Small intestine (tissue), 7 donors: Measurements from ENCODE around the gene GRIK3. TPM values are rescaled to one million over a fixed set of nuclear protein-coding genes. Genes with fewer than 3 reads are reported as not detected.

Experiments used
- DNase-seq, 2 donors: peaks; one replicate each; pipeline versions ENCODE4 v3.0.0 to v3.0.0-alpha.2; 2013
- FAIRE-seq: peaks from 2 replicates; lab custom pipeline; 2012; peaks lifted over from hg19 to GRCh38; lab: Jason Lieb, UNC
- H3K27ac ChIP-seq, 3 donors: one replicate each; pipeline ENCODE4 v1.5.1; 2013; ENCODE audit warnings: low read length in 2 of 3, mild to moderate bottlenecking in 2 of 3, control low read depth in 1 of 3, inconsistent platforms in 1 of 3, low read depth in 1 of 3, moderate library complexity in 1 of 3
- H3K27me3 ChIP-seq, 3 donors: one replicate each; pipeline ENCODE4 v1.6.1; 2013; ENCODE audit warnings: low read length in 3 of 3, inconsistent platforms in 1 of 3; ENCODE audit not compliant: control insufficient read depth in 3 of 3, insufficient read depth in 3 of 3
- H3K36me3 ChIP-seq, 3 donors: one replicate each; pipeline ENCODE4 v1.6.1; 2013; ENCODE audit warnings: low read length in 3 of 3, inconsistent platforms in 1 of 3, low read depth in 1 of 3, mild to moderate bottlenecking in 1 of 3, moderate library complexity in 1 of 3; ENCODE audit not compliant: control insufficient read depth in 3 of 3, insufficient read depth in 2 of 3
- H3K4me1 ChIP-seq, 3 donors: one replicate each; pipeline ENCODE4 v1.6.1; 2013; ENCODE audit warnings: low read length in 2 of 3, inconsistent platforms in 1 of 3, low read depth in 1 of 3, mild to moderate bottlenecking in 1 of 3, moderate library complexity in 1 of 3; ENCODE audit not compliant: control insufficient read depth in 3 of 3, insufficient read depth in 2 of 3
- H3K4me3 ChIP-seq, 3 donors: one replicate each; pipeline ENCODE4 v1.5.1; 2013; ENCODE audit warnings: low read length in 3 of 3, control low read depth in 1 of 3, inconsistent platforms in 1 of 3, low read depth in 1 of 3, mild to moderate bottlenecking in 1 of 3, moderate library complexity in 1 of 3
- H3K9me3 ChIP-seq, 2 donors: one replicate each; pipeline ENCODE4 v1.6.1; 2013; ENCODE audit warnings: low read depth in 1 of 2, low read length in 1 of 2; ENCODE audit not compliant: control insufficient read depth in 2 of 2, insufficient read depth in 1 of 2
- WGBS, 3 donors: extraction: QIAGEN DNeasy Blood & Tissue Kit; methylation state at CpG; one replicate each; pipeline ENCODE4 v1.1.7; 2013; 5-methylcytosine and 5-hydroxymethylcytosine counted together
- polyA plus RNA-seq, 4 donors: library from polyadenylated mRNA; stranded (reverse) in 3 of 4; unstranded in 1 of 4; fragments of 200-250 nt in 3 of 4; fragments of 120-200 nt in 1 of 4; gene quantifications; one replicate each; pipeline versions ENCODE4 v1.2.1 to v1.2.3, GENCODE V29; 2013
- donor health status: healthy with polysubstance abuse.
- donor health status: control.
- donor health status: control.
- donor health status: Bipolar disorder and iron deficiency.
- donor health status: healthy.

The GRIK3 gene
- polyA plus RNA-seq, 4 donors: 0.81 to 1.9 TPM; not detected in 2

GRCh38 chr1:36988741-36989193 is 45.5 kb downstream of the GRIK3 start:
- FAIRE-seq (no peak), DNase-seq (no peak)
- Histone ChIP-seq H3K9me3 (no peaks in the 10 kb centered on the region), H3K27ac (no peak overlapping the region), H3K4me3 (no peak overlapping the region), H3K36me3 (no peaks in the 10 kb centered on the region), H3K4me1 (no peaks in the 10 kb centered on the region), H3K27me3 (peaks cover 0 to 3% (median 0%) of the 10 kb centered on the region in 3 donors)
- WGBS, 3 donors: 27 to 49% (median 46%) methylated on average over 12 of the region's 12 CpGs

GRCh38 chr1:36988321-36988720 is 46.0 kb downstream of the GRIK3 start:
- H3K27me3 ChIP-seq: peaks cover 0 to 3% (median 0%) of the 10 kb centered on the region in 3 donors
- H3K27ac ChIP-seq: no peak overlapping the region
- no peaks in the 10 kb centered on the region for H3K36me3 ChIP-seq
- DNase-seq: no peak
- 46 to 53% (median 52%) methylated on average over 10 of the region's 10 CpGs for WGBS, 3 donors
- H3K4me3 ChIP-seq: no peak overlapping the region
- FAIRE-seq: no peak
- H3K9me3 ChIP-seq: no peaks in the 10 kb centered on the region
- no peaks in the 10 kb centered on the region for H3K4me1 ChIP-seq

- 62 to 84% (median 66%) methylated on average over 2 of the region's 2 CpGs for WGBS, 3 donors
- Histone ChIP-seq H3K27ac (no peak overlapping the region), H3K4me3 (no peak overlapping the region), H3K36me3 (no peaks in the 10 kb centered on the region), H3K9me3 (no peaks in the 10 kb centered on the region), H3K27me3 (peaks cover 0 to 3% (median 0%) of the 10 kb centered on the region in 3 donors), H3K4me1 (no peaks in the 10 kb centered on the region)
- no peak for DNase-seq
- FAIRE-seq: no peak
These were observed 47.0 kb downstream of the GRIK3 start for GRCh38 chr1:36987276-36987675.

GRCh38 chr1:36986241-36986985 is 47.9 kb downstream of the GRIK3 start:
- H3K4me1 ChIP-seq: no peaks in the 10 kb centered on the region
- DNase-seq (no peak), FAIRE-seq (no peak)
- 77 to 84% (median 79%) methylated on average over 6 of the region's 6 CpGs for WGBS, 3 donors
- no peaks in the 10 kb centered on the region for H3K36me3 ChIP-seq
- no peaks in the 10 kb centered on the region for H3K9me3 ChIP-seq
- H3K27me3 ChIP-seq: peaks cover 0 to 3% (median 0%) of the 10 kb centered on the region in 3 donors
- no peak overlapping the region for H3K4me3 ChIP-seq
- no peak overlapping the region for H3K27ac ChIP-seq

GRCh38 chr1:36984675-36985074 is 49.6 kb downstream of the GRIK3 start:
- Histone ChIP-seq H3K27ac (no peak overlapping the region), H3K36me3 (no peaks in the 10 kb centered on the region), H3K4me1 (no peaks in the 10 kb centered on the region), H3K9me3 (no peaks in the 10 kb centered on the region), H3K4me3 (no peak overlapping the region), H3K27me3 (peaks cover 0 to 3% (median 0%) of the 10 kb centered on the region in 3 donors)
- DNase-seq (no peak), FAIRE-seq (no peak)
- WGBS, 3 donors: 64 to 67% (median 66%) methylated on average over 9 of the region's 9 CpGs

GRCh38 chr1:36984026-36984425 is 50.3 kb downstream of the GRIK3 start:
- no peak overlapping the region for H3K4me3 ChIP-seq
- peaks cover 0 to 2% (median 0%) of the 10 kb centered on the region in 3 donors for H3K27me3 ChIP-seq
- no peak for DNase-seq
- WGBS, 3 donors: 71 to 75% (median 73%) methylated on average over 6 of the region's 6 CpGs
- FAIRE-seq: no peak
- no peaks in the 10 kb centered on the region for H3K36me3 ChIP-seq
- no peaks in the 10 kb centered on the region for H3K4me1 ChIP-seq
- H3K27ac ChIP-seq: no peak overlapping the region
- no peaks in the 10 kb centered on the region for H3K9me3 ChIP-seq

GRCh38 chr1:36982709-36983108 is 51.6 kb downstream of the GRIK3 start:
- FAIRE-seq: no peak

GRCh38 chr1:36981771-36982622 is 52.3 kb downstream of the GRIK3 start:
- Histone ChIP-seq H3K36me3 (no peaks in the 10 kb centered on the region), H3K4me1 (no peaks in the 10 kb centered on the region), H3K27me3 (no peaks in the 10 kb centered on the region), H3K9me3 (no peaks in the 10 kb centered on the region), H3K4me3 (no peak overlapping the region), H3K27ac (no peak overlapping the region)
- 61 to 70% (median 62%) methylated on average over 18 of the region's 18 CpGs for WGBS, 3 donors
- DNase-seq (no peak), FAIRE-seq (no peak)

More at GRCh38 chr1:36982709-36983108, 51.6 kb downstream of the GRIK3 start:
- H3K36me3 ChIP-seq: no peaks in the 10 kb centered on the region
- H3K9me3 ChIP-seq: no peaks in the 10 kb centered on the region
- H3K27ac ChIP-seq: no peak overlapping the region
- H3K4me1 ChIP-seq: no peaks in the 10 kb centered on the region
- no peak for DNase-seq
- H3K27me3 ChIP-seq: no peaks in the 10 kb centered on the region
- no peak overlapping the region for H3K4me3 ChIP-seq
- WGBS, 3 donors: 22 to 48% (median 39%) methylated on average over 13 of the region's 13 CpGs
